Measurements from ENCODE around the gene CLEC2B.

- no peak for TF ChIP-seq EZH2phosphoT487 (conservative IDR thresholded peaks at IDR 0.05; ENCODE audit: low read length)
- TF ChIP-seq, protein P1, sequence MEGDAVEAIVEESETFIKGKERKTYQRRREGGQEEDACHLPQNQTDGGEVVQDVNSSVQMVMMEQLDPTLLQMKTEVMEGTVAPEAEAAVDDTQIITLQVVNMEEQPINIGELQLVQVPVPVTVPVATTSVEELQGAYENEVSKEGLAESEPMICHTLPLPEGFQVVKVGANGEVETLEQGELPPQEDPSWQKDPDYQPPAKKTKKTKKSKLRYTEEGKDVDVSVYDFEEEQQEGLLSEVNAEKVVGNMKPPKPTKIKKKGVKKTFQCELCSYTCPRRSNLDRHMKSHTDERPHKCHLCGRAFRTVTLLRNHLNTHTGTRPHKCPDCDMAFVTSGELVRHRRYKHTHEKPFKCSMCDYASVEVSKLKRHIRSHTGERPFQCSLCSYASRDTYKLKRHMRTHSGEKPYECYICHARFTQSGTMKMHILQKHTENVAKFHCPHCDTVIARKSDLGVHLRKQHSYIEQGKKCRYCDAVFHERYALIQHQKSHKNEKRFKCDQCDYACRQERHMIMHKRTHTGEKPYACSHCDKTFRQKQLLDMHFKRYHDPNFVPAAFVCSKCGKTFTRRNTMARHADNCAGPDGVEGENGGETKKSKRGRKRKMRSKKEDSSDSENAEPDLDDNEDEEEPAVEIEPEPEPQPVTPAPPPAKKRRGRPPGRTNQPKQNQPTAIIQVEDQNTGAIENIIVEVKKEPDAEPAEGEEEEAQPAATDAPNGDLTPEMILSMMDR (IDR thresholded peaks at IDR 0.05; ENCODE audit: insufficient read depth, low read length, poor library complexity, severe bottlenecking): no peak
Observed at GRCh38 chr12:9881988-9882387, 12.8 kb upstream of the CLEC2B start.

Data from SU-DHL-6 (cell line).